ENCODE measurements around the gene SLC10A3. TPM values are rescaled to one million over a fixed set of nuclear protein-coding genes. Genes with fewer than 3 reads are reported as not detected.

The SLC10A3 gene
- total RNA-seq, 4 donors from 2014 or later, result 11.6 to 19.8 (median 16.5) TPM

- Histone ChIP-seq H3K4me1 (peaks cover 0 to 9% (median 3%) of the 10 kb centered on the region in 4 donors), H3K27me3 (no peaks in the 10 kb centered on the region), H3K36me3 (peaks cover 0 to 14% (median 0%) of the 10 kb centered on the region in 3 donors), H3K9me3 (no peaks in the 10 kb centered on the region), H3K27ac (no peak overlapping the region), H3K4me3 (no peak overlapping the region)
- TF ChIP-seq, protein P1, sequence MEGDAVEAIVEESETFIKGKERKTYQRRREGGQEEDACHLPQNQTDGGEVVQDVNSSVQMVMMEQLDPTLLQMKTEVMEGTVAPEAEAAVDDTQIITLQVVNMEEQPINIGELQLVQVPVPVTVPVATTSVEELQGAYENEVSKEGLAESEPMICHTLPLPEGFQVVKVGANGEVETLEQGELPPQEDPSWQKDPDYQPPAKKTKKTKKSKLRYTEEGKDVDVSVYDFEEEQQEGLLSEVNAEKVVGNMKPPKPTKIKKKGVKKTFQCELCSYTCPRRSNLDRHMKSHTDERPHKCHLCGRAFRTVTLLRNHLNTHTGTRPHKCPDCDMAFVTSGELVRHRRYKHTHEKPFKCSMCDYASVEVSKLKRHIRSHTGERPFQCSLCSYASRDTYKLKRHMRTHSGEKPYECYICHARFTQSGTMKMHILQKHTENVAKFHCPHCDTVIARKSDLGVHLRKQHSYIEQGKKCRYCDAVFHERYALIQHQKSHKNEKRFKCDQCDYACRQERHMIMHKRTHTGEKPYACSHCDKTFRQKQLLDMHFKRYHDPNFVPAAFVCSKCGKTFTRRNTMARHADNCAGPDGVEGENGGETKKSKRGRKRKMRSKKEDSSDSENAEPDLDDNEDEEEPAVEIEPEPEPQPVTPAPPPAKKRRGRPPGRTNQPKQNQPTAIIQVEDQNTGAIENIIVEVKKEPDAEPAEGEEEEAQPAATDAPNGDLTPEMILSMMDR (IDR thresholded peaks at IDR 0.05), result no peak
- no peak for TF ChIP-seq POLR2A (IDR thresholded peaks at IDR 0.05)
- no peak for DNase-seq
Measured at GRCh38 chrX:154531626-154532025, 41.2 kb upstream of the SLC10A3 start.

- H3K36me3 ChIP-seq, result peaks cover 0 to 10% (median 0%) of the 10 kb centered on the region in 3 donors
- DNase-seq, result no peak
- no peaks in the 10 kb centered on the region for H3K9me3 ChIP-seq
- no peak overlapping the region for H3K27ac ChIP-seq
- no peak overlapping the region for H3K4me3 ChIP-seq
- peaks cover 0 to 9% (median 3%) of the 10 kb centered on the region in 4 donors for H3K4me1 ChIP-seq
- TF ChIP-seq, protein P1 (IDR thresholded peaks at IDR 0.05), result no peak
- TF ChIP-seq POLR2A (IDR thresholded peaks at IDR 0.05), result no peak
- no peaks in the 10 kb centered on the region for H3K27me3 ChIP-seq
Measured at GRCh38 chrX:154530286-154530685, 39.9 kb upstream of the SLC10A3 start.

- peaks cover 0 to 4% (median under 1%) of the 10 kb centered on the region in 4 donors for H3K4me1 ChIP-seq
Measured at GRCh38 chrX:154529206-154529612, 38.8 kb upstream of the SLC10A3 start.

DNA sequence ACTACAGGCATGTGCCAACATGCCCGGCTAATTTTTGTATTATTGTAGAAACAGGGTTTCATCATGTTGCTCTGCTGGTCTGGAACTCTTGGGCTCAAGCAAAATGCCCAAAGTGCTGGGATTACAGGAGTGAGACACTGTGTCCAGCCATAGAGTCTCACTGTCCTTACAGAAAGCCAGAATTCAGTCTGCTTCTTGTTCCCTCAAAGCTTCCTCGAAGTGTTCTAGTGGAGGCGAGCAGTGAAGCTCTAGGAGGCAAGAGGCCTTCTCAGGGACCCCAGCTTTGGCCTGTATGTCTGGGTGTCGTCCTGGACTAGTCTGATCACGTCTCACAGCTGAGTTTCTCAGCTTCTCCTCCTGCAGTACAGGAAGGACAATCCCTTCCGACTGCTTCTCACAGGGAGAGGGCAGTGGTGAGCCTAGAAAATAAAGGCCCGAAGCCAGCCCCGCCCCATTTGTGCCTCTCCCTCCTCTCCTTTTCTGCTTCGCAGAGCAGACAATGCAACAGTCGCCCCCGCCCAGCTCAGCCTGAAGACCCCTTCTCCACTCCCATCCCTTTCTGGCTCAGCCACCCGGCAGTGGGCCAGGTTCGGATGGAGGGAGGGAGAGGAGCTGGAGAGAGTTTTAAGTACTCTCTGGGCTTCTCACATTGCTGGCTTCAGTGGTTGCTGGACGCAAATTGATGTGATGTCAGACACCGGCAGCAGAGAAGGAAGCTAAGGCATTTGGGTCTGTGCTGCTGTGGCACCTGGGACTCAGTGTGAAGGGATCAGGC is 36.7 kb upstream of the SLC10A3 start:
- no peaks in the 10 kb centered on the region for H3K9me3 ChIP-seq
- H3K4me1 ChIP-seq, result peaks cover 0 to 4% (median 0%) of the 10 kb centered on the region in 4 donors
- H3K4me3 ChIP-seq, result peak overlapping the region in 2 of 4 donors; percentile 39 to 42
- DNase-seq, result peak; percentile 71 to 90 (median 80)
- no peak for TF ChIP-seq POLR2A (IDR thresholded peaks at IDR 0.05)
- TF ChIP-seq, protein P1 (IDR thresholded peaks at IDR 0.05), result peak in 5 of 6 experiments; percentile 23 to 61 (median 57)
- peaks cover 0 to 4% (median 0%) of the 10 kb centered on the region in 3 donors for H3K36me3 ChIP-seq
- no peaks in the 10 kb centered on the region for H3K27me3 ChIP-seq
- peak overlapping the region; percentile 49 to 73 (median 66) for H3K27ac ChIP-seq

More at GRCh38 chrX:154529206-154529612, 38.8 kb upstream of the SLC10A3 start:
- peaks cover 0 to 10% (median 0%) of the 10 kb centered on the region in 3 donors for H3K36me3 ChIP-seq
- DNase-seq, result no peak
- H3K27me3 ChIP-seq, result no peaks in the 10 kb centered on the region
- no peaks in the 10 kb centered on the region for H3K9me3 ChIP-seq
- no peak overlapping the region for H3K27ac ChIP-seq
- TF ChIP-seq, protein P1 (IDR thresholded peaks at IDR 0.05), result no peak
- no peak overlapping the region for H3K4me3 ChIP-seq

- no peaks in the 10 kb centered on the region for H3K9me3 ChIP-seq
- H3K36me3 ChIP-seq, result no peaks in the 10 kb centered on the region
- DNase-seq, result no peak
- no peaks in the 10 kb centered on the region for H3K27me3 ChIP-seq
- peaks cover 0 to 4% (median 0%) of the 10 kb centered on the region in 4 donors for H3K4me1 ChIP-seq
- no peak overlapping the region for H3K27ac ChIP-seq
- H3K4me3 ChIP-seq, result no peak overlapping the region
- TF ChIP-seq, protein P1 (IDR thresholded peaks at IDR 0.05), result no peak
- no peak for TF ChIP-seq POLR2A (IDR thresholded peaks at IDR 0.05)
Measured at GRCh38 chrX:154525606-154526490, 35.4 kb upstream of the SLC10A3 start.
